ENCODE data around the gene RBMS3.
"Not testable (repeated sequence)": the region's sequence is repeated elsewhere in the genome, so short reads cannot be mapped to it uniquely, and the experiment has no call there.

The RBMS3 gene

DNA sequence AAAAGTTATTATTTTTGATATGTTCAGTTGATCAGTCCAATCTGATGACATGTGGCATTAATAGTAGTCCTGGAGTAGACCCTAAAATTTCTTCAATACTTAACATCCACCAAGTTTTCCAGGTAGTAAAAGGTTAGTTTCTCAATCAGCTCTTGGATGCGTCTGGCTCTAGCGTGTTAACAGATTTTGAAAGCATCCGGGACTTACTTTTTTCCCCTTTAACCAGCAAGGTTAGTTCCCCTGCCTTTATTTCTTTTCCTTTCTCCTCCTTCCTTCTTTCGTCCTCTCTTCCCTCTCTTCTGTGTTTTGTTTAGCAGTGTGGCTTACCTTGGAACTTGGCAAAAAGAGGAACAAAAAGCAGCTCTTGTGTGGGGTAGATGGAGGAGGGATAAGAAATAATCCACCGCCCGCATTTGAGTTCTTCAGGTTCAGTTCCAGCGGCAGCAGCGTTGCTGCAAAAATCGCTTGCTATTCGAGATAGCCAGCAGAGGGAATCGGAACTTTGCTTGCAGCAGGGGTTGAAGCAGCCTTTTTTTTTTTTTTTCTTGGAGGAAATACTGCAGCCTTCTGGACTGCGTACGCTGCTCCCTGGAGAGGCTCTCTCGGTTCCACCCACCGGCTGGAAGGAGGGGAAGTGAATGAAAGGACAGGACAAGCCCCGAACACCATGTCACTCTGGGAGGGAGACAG lies at the start of gene RBMS3:
RBMS3 (plus strand) TSS at position 668 of the 690 bp plus-strand sequence.
- DNase-seq, result peak; percentile 38

DNA sequence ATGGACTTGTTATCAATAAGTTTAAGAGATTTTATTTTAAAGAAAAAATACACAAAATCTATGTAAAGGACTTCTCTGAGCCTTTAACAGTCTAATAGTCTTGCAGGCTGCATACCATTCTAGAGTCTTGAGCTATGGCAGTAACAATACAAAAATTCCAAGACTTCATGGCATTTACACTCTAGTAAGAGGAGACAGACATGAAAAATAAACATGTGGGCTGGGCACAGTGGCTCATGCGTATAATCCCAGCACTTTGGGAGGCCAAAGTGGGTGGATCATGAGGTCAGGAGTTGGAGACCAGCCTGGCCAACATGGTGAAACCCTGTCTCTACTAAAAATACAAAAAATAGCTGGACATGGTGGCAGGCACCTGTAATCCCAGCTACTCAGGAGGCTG lies 47.7 kb upstream of the RBMS3 start:
- not testable (repeated sequence) for DNase-seq

DNA sequence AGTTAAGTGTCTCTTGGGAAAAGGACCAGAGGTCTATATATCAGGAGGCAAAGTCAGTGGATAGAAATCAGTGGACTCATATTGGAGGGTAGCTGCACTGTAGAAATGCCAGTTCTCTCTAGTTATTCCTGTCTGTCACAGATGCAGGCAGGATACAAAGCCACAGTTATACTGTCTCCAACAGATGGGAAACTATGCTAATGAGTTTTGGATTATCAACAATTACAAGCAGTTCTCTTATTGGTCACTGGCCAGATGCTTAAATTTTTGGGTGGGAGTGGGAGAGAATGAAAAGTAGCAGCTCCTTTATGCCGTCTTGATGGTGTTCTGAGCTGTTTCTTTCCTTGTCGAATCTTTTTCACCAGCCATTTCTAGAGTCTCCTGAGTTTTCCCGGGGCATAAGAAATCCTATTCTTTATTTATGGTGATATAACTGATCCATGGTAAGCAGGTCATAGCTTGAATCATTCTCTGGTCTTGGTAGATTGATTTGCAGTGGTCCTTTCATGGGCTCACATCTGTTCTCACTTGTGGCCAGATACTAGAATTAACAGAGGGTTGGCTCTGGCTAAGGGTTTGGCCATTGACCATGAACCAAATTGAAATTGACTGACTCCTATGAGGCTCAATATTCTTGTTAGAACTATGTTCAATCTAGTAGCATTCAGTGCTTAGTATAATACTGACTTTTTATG lies 44.6 kb upstream of the RBMS3 start:
- no peak for DNase-seq

DNA sequence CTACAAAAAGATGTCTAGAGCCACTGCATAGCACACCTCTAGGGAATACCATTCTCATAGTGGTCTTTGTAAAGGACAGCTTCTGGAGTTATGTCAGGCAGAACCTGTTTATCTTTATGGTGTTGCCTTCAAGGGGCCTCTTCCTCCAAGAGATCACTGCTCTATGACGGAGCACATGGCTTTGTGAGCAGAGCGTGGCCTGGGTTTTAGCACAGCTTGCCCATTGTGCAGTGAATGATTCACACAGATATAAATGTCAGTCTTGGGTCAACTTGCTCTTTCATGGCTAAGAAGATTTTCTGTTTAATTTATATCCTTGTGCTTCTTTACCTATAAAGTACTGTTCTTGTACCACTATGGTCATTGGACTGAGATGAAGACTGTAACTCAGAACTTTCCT lies 41.5 kb upstream of the RBMS3 start:
- no peak for DNase-seq

DNA sequence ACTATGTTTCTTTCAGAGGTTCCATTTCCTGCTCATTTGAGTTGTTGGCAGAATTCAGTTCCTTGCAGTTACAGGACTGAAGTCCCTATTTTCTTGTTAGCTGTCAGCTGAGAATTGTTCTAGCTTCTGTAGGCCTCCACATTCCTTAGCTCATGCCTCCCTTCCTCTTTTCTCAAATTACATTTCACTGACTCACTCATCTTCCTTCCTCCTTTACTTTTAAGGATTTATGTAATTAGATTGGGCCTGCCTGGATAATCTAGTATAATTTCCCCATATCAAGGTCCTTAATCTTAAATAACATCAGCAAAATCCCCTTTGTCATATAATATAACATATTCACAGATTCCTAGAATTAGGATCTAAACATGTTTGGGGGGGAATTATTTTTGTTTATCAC lies 40.6 kb upstream of the RBMS3 start:
- DNase-seq, result no peak

DNA sequence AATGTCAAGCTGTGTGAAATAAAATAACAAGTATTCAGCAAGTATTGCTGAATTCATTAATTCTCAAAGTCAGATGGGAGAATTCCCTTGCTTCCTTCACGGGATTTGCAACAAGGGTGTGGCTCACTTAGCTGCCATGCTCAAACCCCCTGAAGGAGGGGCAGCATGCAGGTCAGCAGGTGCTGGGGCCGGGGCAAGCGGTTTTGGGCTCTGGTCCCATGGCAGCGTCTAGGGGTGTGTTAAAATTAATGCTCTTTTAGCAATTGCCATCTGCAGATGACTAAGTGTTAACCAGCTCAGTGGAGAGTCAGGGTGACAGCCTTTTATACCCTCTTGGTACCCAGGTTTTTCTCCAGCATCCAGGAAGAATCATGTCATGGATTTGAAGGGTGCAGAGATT lies 40.0 kb upstream of the RBMS3 start:
- DNase-seq, result no peak

DNA sequence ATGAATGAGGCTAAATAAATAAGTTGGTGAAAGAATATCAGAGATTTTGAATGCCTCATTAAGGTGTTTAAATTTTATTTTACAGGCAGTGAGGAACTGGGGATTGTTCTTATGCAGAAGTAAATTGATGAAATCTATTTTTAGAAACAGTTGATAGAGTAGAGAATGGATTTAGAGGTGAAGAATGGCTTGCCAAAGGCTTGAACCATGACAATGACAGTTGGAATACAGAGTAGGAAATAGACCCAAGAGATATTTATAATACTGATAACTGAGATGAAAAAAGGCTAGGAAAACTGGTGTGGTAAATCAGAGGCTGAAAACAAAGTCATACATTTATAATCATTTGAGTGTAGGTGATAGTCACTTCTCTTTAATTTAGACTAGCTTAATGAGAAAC lies 39.0 kb upstream of the RBMS3 start:
- DNase-seq, result no peak

DNA sequence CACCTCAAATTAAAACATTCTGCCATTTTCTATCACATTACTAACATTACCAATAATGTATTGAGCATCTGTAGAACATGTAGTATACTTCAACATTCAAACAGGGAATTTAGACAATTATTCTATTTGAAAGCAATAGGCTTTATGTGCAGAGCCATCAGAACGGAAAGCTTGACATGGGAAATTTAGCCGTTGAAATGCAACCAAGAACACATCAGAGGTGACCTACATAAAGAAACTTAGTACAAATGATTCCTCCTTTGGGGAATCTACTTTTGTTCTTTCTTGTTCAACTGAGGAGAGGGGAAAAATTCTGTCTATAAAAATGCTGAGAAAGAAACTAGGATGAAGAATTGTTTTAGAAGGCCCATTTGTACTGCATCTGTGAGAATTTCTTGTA lies 38.6 kb upstream of the RBMS3 start:
- no peak for DNase-seq

DNA sequence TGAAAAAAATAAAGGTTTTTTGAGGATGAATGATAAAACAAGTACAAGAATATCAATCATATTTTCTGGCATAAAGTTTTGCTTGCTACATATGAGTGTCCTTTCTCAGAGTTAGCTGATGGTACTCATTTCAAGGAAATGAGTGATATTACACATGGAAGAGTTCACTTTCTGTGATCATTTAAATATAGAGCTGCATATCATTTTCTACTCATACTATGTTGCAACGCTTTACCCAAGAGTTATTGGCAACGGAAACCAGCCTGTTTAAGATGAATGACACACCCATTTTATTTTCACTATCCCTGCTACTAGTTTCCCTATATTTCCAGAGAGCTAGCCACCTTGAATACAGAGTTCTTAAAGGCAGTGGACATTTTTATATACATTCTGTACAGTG lies 35.4 kb upstream of the RBMS3 start:
- no peak for DNase-seq

DNA sequence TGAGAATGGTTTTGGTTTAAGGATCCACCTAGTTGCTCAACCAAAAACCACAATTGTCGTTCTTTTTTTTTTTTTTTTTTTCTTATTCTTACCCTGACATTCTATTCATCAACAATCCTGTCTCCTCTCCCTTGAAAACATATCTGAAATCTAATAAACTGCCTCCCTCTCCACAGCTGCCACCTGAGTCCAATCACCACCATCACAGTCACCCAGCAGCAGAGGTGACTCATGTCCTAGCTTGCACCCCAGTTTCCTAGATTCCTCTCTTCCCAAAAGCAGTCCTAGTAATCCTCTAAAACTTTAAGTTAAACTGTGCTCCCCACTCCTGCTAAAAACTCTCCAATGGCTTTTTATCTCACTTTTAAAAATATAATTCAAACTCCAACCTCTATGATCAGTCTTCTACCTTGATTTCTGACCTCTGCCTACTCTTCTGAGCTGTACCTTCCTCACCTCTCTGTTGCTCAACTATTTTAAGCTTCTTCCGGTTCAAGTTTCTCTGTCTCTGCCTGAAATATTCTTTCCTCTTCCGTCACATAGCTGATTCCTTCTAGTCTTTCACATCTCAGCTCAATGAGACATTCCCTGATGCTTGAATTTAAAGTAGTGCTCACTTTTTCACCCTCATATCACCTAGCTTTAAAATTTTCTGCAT lies 33.7 kb upstream of the RBMS3 start:
- DNase-seq, result no peak

DNA sequence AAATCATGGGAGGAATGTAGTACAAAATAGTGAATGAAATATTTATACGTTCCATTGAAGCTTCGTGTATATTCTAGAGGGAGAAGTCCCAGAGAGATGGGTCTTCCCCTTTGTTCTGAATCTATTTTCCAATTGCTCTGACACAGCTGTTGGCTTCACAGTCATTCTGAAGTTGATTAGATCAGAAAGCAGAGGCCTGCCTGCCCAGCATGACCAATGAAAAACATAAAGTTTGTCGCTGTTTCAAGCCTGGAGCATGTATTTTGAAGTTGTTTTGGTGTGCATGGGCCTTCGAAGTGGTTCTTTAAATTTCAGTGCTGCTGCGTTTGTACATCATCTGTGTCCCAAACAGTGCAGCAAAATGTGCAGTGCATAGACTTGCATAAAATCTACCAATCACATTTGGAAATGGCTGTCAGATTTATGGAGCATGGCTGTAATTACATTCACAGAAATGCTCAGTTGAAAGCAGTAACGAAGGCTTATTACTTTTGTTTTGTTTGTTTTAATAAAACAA lies 31.0 kb upstream of the RBMS3 start:
- DNase-seq, result no peak

DNA sequence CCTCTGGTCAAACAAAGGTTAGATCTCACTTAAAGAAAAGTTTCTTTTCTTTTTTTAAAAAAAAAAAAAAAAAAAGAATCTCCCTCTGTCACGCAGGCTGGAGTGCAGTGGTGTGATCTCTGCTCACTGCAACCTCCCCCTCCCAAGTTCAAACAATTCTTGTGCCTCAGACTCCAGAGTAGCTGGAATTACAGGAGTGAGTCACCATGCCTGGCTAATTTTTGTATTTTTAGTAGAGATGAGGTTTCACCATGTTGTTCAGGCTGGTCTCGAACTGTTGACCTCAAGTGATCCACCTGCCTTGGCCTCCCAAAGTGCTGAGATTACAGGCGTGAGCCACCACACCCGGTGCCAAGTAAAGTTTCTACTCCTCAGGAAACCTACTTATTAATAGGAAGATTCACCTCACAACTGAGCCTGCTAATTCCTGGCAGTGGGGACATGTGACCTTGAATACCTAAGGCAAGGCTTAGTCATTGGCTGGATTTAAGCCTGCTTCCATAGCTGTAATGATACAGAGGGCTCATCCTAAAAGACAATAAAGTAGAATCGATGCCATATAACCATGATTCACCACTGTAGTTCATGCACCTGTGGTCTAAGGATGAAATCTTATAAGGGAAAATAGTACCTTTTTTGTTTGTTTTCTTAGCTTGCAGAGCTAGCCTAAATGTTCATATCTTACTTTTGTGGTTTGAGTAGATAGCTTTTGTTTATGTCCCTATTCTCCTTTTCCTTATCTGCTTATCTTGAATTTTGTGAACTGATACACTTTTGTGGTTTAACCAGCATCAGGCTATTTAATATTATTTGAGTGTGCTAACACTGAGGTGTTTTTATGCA lies 24.8 kb upstream of the RBMS3 start:
- no peak for DNase-seq

DNA sequence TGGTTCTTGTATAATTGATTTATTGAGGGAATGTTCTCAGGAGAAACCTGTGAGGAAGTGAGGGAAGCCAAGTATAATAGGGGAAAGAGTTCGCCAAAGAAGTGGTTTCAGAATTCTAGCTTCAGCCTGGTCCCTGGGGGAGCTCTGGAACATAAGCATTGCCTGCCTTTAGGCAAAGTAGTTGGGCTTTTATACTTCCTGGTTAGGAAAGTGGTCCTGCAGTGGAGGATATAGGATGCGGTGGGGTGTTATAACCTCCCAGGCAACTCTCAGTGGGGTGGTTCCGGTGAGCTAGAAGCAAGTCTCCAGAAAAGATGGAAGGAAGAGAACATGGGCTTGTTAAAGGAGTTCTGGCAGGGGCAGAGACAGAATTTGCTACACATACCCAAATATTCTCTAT lies 22.7 kb upstream of the RBMS3 start:
- no peak for DNase-seq

DNA sequence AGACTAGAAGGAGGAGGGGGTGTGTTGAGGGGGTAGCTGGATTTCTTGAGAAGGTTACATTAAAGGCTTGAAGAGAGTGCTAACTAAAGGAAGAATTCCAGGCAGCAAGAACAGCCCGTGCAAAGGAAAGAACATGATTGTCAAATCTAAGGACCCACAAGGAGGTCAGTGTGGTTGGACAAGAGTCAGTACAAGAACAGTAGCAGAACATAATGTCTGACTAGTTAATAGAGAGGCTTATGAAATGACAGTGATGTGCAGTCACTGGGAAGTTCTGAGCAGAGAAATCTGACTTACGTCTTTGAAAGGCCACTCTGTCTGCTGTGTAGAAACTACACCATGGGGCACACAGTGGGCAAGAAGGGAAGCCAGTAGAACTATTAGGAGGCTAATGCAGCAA lies 19.8 kb upstream of the RBMS3 start:
- DNase-seq, result no peak

DNA sequence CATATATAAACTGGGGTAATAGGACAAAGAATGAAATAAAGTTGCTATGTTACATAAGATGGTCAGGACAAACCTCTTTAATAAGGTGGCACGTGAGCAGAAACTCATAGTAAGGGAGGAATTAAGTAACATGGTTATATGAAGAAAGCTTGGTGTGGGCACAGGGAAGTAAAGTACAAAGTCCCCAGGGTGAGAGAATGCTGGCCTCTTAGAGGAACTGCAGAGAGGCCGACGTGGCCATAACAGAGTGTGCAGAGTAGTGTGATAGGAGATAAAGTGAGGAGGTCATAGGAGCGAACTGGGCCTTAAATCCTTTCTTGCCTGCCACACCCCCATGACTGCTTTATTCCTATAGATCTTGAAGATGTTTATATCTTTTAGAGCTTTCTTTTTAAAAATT lies 17.4 kb upstream of the RBMS3 start:
- no peak for DNase-seq

DNA sequence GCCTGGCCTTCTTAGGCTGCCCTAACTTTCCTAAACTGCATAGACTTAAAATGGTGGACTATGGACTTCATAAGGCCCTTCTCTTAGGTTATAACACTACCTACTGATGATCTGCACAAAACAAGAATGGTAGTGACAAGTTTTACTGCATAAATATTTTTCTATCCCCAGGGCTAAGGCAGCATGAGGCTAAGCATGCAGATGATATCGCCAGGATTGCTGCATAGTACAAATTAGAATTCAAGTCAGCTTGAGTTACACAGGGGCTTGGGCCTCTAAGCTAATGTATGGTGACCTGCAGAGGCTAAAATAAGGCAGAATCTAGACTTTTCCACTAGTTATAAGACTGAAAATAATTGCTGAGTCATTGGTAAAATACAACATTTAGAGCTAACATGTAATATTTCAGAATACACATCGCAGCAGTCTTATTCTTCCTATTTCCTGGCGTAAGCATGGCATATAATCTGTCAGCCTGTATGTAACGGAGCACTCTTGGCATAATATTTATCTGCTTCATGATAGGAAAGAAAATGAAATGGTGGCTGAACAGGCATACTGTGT lies 15.3 kb upstream of the RBMS3 start:
- DNase-seq, result no peak

DNA sequence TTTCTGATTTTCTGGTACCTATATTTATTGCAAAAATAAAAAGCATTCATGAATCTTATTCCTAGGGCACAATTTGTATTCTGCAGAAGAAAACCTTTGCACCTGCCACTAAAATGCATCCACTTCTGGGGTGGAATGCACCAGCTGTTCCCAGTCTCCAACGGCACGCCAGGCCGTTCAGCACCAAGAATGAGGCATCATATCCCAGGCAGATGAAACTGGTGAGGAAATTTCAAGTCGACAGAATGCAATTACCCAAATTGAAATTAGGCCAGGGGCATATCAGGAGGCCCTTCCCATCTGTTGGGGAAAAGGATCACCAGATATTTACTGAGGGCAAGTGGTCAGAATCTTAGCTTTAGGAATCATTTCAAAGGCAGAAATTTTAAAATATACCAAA lies 13.6 kb upstream of the RBMS3 start:
- no peak for DNase-seq

DNA sequence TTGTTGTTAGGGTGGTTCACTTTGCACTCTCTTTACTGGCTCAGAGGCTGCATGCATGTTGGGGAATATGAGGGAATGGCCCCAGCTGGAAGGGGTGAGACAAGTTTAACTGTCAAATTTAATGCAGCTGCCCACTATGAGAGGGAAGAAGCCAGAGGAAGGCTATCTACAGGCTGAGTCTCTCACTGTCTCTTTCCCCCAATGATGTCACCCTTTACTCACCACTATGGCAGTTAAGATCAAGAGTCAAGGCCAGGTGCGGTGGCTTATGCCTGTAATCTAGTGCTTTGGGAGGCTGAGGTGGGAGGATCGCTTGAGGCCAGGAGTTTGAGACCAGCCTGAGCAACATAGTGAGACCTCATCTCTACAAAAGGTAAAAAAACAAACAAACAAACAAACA lies 12.2 kb upstream of the RBMS3 start:
- no peak for DNase-seq

DNA sequence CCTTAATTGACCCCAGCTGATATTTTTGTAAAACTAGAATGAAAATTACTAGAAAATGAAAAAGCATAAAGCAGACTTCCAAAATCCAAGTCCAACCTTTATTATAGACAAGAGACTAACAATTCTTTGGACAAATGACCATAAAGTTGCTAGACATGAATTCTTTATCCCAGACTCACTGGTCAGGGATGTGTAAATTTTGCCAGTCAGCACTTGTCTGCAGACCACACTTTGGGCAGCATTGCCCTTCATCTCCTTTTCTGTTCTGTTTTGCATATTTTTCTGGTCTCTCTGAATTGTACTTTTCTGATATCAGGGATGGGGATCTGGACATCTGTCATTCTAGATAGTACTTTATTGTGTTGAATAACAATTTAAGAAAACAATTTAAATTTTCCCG lies 10.1 kb upstream of the RBMS3 start:
- no peak for DNase-seq

DNA sequence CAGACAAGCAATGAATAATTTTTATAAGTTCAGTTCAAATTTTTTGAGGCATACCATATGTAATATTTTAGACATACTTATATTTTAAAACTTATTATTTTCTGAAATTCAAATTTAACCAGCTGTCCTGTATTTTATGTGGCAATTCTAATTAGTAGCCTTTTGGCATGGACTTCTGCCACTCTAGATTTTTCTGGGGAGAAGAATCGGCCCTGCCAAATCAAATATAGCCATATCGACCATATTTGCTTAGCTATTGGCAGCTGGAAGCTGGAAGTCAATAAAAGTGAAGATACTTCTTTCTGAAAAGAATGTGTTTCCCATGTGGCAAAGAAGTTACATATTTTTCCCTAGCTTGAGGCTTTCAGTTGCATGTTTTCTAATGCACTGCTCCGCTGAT lies 9.4 kb upstream of the RBMS3 start:
- no peak for DNase-seq

DNA sequence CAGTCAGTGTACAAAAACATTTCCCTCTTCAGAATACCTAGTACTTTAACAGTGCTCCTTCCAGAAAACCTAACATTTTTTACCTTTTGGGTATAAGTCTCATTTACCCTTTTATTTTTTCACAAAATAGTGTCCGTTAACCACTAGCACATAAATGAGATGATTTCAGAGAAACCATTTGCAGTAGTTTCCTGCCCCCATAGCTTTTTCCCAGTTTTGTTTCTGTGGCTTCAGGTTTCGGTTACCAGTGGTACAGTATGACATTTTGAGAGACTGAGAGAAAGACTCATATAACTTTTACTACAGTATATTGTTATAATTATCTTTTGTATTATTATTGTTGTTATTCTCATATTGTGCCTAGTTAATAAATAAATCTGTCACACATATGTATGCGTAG lies 6.2 kb upstream of the RBMS3 start:
- no peak for DNase-seq

DNA sequence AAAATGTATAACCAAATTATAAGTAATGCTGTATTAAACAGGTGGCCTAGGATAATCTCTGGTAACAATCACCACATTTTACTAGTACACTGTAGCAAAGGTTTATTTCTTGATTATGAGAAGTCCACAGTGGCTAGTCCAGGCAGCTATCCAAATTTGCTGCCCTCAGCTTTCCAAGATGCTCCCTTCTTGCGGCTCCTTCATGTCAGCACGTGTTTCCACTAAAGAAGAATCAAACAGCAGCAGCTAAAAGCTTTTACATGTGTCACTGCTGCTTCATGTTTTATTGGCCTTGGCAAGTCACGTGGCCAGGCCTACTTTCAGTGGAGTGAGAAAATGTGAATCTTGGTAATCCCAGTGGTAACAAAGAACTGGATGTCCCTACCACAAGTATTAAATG lies 5.6 kb upstream of the RBMS3 start:
- no peak for DNase-seq

DNA sequence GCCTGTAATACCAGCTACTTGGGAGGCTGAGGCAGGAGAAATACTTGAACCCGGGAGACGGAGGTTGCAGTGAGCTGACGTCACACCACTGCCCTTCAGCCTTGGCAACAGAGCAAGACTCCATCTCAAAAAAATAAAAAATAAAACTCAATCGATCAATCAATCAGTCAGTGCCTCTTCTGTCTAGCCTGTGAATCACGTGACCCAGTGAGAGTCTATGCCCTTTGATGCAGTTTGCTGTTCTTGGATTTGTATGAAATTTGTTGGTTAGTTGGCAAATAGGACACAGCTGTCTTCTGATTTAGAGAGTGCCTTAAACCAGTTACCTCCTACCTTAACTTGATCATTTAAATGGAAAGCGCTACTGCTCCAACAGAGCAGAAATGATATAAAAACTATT lies 3.6 kb upstream of the RBMS3 start:
- no peak for DNase-seq

All from GOT3 (cell line).